Transverse colon (tissue), 4 donors: ENCODE results near the gene PANK3. TPM values are rescaled to one million over a fixed set of nuclear protein-coding genes. Genes with fewer than 3 reads are reported as not detected.

Experiments
- DNase-seq: peaks from one replicate; pipeline ENCODE4 v3.0.0-alpha.2; 2019
- H3K27ac ChIP-seq, 4 donors: fragments of 200-600 bp; sonication (generic); 2 replicates each; pipeline ENCODE4 v1.5.1; 2016 to 2018; ENCODE audit warnings: inconsistent platforms in 4 of 4
- H3K27me3 ChIP-seq: fragments of 200-600 bp; sonication (generic); 2 replicates; pipeline ENCODE4 v1.5.1; 2017; ENCODE audit warnings: inconsistent platforms
- H3K36me3 ChIP-seq, 4 donors: fragments of 200-600 bp; sonication (generic); 2 replicates each; pipeline ENCODE4 v1.5.1; 2017 to 2019; ENCODE audit warnings: inconsistent platforms in 4 of 4
- H3K4me1 ChIP-seq, 4 donors: fragments of 200-600 bp; sonication (generic); 2 replicates each; pipeline ENCODE4 v1.5.1; 2017 to 2020; ENCODE audit warnings: inconsistent platforms in 4 of 4
- H3K4me3 ChIP-seq, 4 donors: fragments of 200-600 bp; sonication (generic); 1 replicate in 1 of 4; 2 replicates in 3 of 4; pipeline versions ENCODE4 v1.5.1 to v1.6.1; 2017 to 2019; ENCODE audit warnings: inconsistent platforms in 4 of 4
- H3K9me3 ChIP-seq, 2 donors: fragments of 200-600 bp; sonication (generic); 2 replicates each; pipeline ENCODE4 v1.5.1; 2017 to 2019; ENCODE audit warnings: inconsistent platforms in 2 of 2
- CTCF ChIP-seq, 5 experiments: fragments of 200-600 bp in 3 of 5; fragments of 450-650 bp in 2 of 5; sonication (generic) in 3 of 5; IDR thresholded peaks; 1 replicate in 2 of 5; 2 replicates in 3 of 5; pipeline ENCODE4 v1.5.1; 2016 to 2017; ENCODE audit warnings: antibody characterized with exemption in 5 of 5, inconsistent platforms in 3 of 5, mild to moderate bottlenecking in 2 of 5, moderate library complexity in 1 of 5
- EP300 ChIP-seq: sonication (generic); formaldehyde crosslinking; IDR thresholded peaks from one replicate; pipeline ENCODE4 v1.6.1; 2017; ENCODE audit warnings: antibody characterized with exemption, low read depth
- POLR2A ChIP-seq: fragments of 450-650 bp; IDR thresholded peaks from one replicate; pipeline ENCODE4 v1.6.1; 2016; ENCODE audit warnings: antibody characterized with exemption, mild to moderate bottlenecking, moderate library complexity
- POLR2AphosphoS5 ChIP-seq, 3 donors: sonication (generic); formaldehyde crosslinking; IDR thresholded peaks; one replicate each; pipeline ENCODE4 v1.6.1; 2016; ENCODE audit warnings: antibody characterized with exemption in 3 of 3
- WGBS, 2 donors: methylation state at CpG; one replicate each; pipeline ENCODE4 v1.1.5; 2018; ENCODE audit warnings: low coverage in 1 of 2; 5-methylcytosine and 5-hydroxymethylcytosine counted together
- in situ Hi-C, 4 donors: fragments of 200-750 bp; cut with MboI; loops; one replicate each; pipeline versions ENCODE4 v1.15.0 to v1.15.1; 2017; ENCODE audit warnings: low sequenced_read_pairs in 3 of 4, low pct_ligation_motif_present in 1 of 4, low pct_unique_long_range_greater_than_20kb in 1 of 4
- intact Hi-C: fragments of 100-400 bp; cut with DNase I; formaldehyde crosslinking; loops from one replicate; pipeline ENCODE4 v1.15.1; 2023; ENCODE audit warnings: low total_unique reads
- total RNA-seq, 4 donors: library from RNA; depleted of rRNA; stranded (reverse); fragments of >200 nt; gene quantifications; one replicate each; pipeline ENCODE4 v1.1.0, GENCODE V29; 2016

Gene PANK3
- total RNA-seq = 10 to 100 TPM; 48.6 to 93.8 (median 61.2) TPM

GRCh38 chr5:168578538-168579487, at the start of gene PANK3:
TSS of gene PANK3 (minus strand) at chr5:168579368. CDS start at chr5:168579283, 85 bp downstream.
- H3K27me3 ChIP-seq = no peaks in the 10 kb centered on the region
- H3K4me1 ChIP-seq = peaks cover 13 to 38% (median 28%) of the 10 kb centered on the region in 4 donors
- peak within 1 kb of the TSS; percentile 78 to 92 (median 88) for H3K4me3 ChIP-seq
- no peaks in the 10 kb centered on the region for H3K9me3 ChIP-seq
- intact Hi-C loops (no loop called here), in situ Hi-C loops (no loop called here)
- DNase-seq = no peak
- H3K36me3 ChIP-seq = no peaks in the 10 kb centered on the region
- no peak for TF ChIP-seq EP300
- TF ChIP-seq POLR2AphosphoS5 (IDR thresholded peaks at IDR 0.05) = peak; percentile 64 to 82 (median 76)
- peak; percentile 78 for TF ChIP-seq POLR2A
- 0 to 1% methylated on average over 10 to 40 of the region's 63 CpGs for WGBS, 2 donors
- H3K27ac ChIP-seq = peak within 1 kb of the TSS; percentile 97 to 99 (median 98)

- no peaks in the 10 kb centered on the region for H3K36me3 ChIP-seq
- DNase-seq = no peak
- 76 to 78% methylated on average over 3 of the region's 3 CpGs for WGBS, 2 donors
- intact Hi-C loops (no loop called here), in situ Hi-C loops (no loop called here)
- H3K27me3 ChIP-seq = peaks cover 3% of the 10 kb centered on the region
- TF ChIP-seq POLR2AphosphoS5 (IDR thresholded peaks at IDR 0.05) (no peak), POLR2A (no peak), CTCF (IDR thresholded peaks at IDR 0.05) (no peak), EP300 (no peak)
- no peaks in the 10 kb centered on the region for H3K4me1 ChIP-seq
- no peaks in the 10 kb centered on the region for H3K9me3 ChIP-seq
- H3K4me3 ChIP-seq = no peak overlapping the region
- no peak overlapping the region for H3K27ac ChIP-seq
Observed at GRCh38 chr5:168624850-168625364, 45.7 kb upstream of the PANK3 start.

- in situ Hi-C loops (no loop called here), intact Hi-C loops (no loop called here)
- H3K4me3 ChIP-seq = no peak overlapping the region
- 84 to 86% methylated on average over 1 of the region's 1 CpG for WGBS, 2 donors
- H3K36me3 ChIP-seq = no peaks in the 10 kb centered on the region
- H3K4me1 ChIP-seq = no peaks in the 10 kb centered on the region
- no peaks in the 10 kb centered on the region for H3K9me3 ChIP-seq
- H3K27me3 ChIP-seq = no peaks in the 10 kb centered on the region
- no peak for DNase-seq
- no peak for TF ChIP-seq CTCF (IDR thresholded peaks at IDR 0.05)
- no peak overlapping the region for H3K27ac ChIP-seq
Observed at GRCh38 chr5:168620807-168621206, 41.6 kb upstream of the PANK3 start.

DNA sequence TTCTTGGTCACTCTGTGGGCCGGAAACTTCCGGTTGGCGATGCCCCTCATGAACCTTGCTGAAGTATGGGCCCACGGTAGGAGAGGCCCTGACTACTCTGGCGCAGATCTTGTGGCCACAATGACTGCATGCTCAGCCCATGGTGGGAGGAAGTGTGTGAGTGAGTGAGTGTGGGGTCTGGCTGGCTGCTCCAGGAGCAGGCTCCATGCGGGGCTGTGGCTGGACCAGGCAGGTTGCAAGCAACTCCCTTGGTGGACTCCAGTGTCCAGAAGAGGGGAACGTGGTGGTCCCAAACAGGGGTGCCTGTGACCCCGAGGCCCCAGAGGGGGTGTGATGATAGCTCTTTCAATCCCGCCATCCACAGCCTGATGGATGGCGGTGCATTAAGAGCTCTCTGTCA, 35.5 kb upstream of the PANK3 start:
- DNase-seq = no peak
- in situ Hi-C loops = no loop called here
- Histone ChIP-seq H3K4me1 (peaks cover 0 to 26% (median 5%) of the 10 kb centered on the region in 4 donors), H3K27me3 (no peaks in the 10 kb centered on the region), H3K9me3 (no peaks in the 10 kb centered on the region), H3K27ac (no peak overlapping the region), H3K4me3 (no peak overlapping the region), H3K36me3 (no peaks in the 10 kb centered on the region)
- intact Hi-C loops = no loop called here
- 98% methylated on average over 9 of the region's 10 CpGs; no CpG with 5 or more reads in 1 of the 2 donors for WGBS, 2 donors
- no peak for TF ChIP-seq POLR2A
- no peak for TF ChIP-seq CTCF (IDR thresholded peaks at IDR 0.05)
- no peak for TF ChIP-seq EP300
- no peak for TF ChIP-seq POLR2AphosphoS5 (IDR thresholded peaks at IDR 0.05)
